ENCODE measurements around the gene DUS3L. TPM values are rescaled to one million over a fixed set of nuclear protein-coding genes. Genes with fewer than 3 reads are reported as not detected.

DUS3L gene
- total and polyA plus RNA-seq, 2 experiments from 2014 or later: 26.7 to 28.9 TPM

DNA sequence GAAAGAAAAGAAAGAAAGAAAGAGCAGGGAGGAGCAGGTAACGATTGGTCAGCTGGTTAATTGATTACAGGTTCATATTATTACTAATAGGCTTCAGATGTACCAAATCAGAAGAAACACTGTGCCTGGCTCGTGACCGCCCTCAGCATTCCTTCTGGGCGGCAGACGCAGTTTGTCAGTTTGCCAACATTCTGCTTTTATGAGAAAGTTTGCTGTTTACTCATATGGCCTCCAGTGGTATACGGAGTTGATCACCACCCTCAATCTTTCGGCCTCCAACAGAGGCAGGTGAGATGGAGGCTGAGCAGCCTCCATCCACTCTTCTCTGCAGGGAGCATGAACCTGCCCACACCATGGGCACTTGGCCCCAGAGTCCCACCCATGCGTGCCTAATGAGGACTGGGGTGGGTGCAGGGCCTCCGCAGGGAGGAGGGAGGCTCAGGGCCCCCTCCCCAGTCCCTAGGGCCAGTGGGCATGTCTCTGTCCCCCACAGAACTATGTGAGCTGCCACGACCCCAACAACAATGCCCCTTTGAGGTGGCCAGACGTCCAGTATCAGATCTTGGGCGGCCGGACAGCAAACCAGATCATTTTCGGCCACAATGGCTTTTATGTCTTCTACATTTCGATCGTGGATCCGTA lies 15.2 kb downstream of the DUS3L start:
- Histone ChIP-seq H3K4me1 (ENCODE audit: insufficient read depth) (no peaks in the 10 kb centered on the region), H3K36me3 (replicated peaks; ENCODE audit: insufficient read depth, low read depth) (no peaks in the 10 kb centered on the region), H4K20me1 (ENCODE audit: insufficient read depth, poor library complexity, severe bottlenecking) (no peaks in the 10 kb centered on the region), H3K79me2 (no peaks in the 10 kb centered on the region), H3K27ac (no peak overlapping the region), H3K4me3 (no peak overlapping the region), H3K4me2 (no peak overlapping the region), H3K9me3 (ENCODE audit: low read depth) (no peaks in the 10 kb centered on the region), H3K9me2 (replicated peaks; ENCODE audit: insufficient read depth) (no peaks in the 10 kb centered on the region), H2AFZ (no peak overlapping the region), H3K27me3 (no peaks in the 10 kb centered on the region)
- no peak for DNase-seq (ENCODE audit: low spot score)
- TF ChIP-seq, protein P1, sequence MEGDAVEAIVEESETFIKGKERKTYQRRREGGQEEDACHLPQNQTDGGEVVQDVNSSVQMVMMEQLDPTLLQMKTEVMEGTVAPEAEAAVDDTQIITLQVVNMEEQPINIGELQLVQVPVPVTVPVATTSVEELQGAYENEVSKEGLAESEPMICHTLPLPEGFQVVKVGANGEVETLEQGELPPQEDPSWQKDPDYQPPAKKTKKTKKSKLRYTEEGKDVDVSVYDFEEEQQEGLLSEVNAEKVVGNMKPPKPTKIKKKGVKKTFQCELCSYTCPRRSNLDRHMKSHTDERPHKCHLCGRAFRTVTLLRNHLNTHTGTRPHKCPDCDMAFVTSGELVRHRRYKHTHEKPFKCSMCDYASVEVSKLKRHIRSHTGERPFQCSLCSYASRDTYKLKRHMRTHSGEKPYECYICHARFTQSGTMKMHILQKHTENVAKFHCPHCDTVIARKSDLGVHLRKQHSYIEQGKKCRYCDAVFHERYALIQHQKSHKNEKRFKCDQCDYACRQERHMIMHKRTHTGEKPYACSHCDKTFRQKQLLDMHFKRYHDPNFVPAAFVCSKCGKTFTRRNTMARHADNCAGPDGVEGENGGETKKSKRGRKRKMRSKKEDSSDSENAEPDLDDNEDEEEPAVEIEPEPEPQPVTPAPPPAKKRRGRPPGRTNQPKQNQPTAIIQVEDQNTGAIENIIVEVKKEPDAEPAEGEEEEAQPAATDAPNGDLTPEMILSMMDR (IDR thresholded peaks at IDR 0.05; ENCODE audit: poor library complexity): no peak
- no peak for TF ChIP-seq EZH2phosphoT487 (IDR thresholded peaks at IDR 0.05; ENCODE audit: low read depth, severe bottlenecking, unreplicated experiment)
- no peak for TF ChIP-seq EZH2 (IDR thresholded peaks at IDR 0.05; ENCODE audit: borderline replicate concordance)
- WGBS (ENCODE audit: low lambda C conversion rate, missing lambda C conversion rate): 82% methylated on average over 17 of the region's 17 CpGs

DNA sequence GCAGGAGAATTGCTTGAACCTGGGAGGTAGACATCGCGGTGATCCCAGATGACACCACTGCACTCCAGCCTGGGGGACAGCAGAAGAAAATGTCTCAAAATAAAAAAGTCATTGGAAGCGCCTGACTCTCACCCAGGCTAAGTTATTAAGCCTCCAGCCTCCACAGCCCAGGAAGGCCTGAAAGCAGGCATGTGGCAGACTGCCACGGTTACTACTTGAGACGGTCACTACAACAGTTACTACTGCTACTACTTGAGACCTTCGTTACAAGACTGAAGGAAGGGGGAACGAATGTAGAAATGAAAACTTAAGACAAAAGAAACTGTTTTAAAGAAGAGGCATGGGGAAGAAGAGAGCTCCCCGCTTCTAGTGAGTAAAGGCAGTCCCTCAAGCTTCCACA lies 16.0 kb downstream of the DUS3L start:
- Histone ChIP-seq H3K9me2 (replicated peaks; ENCODE audit: insufficient read depth) (no peaks in the 10 kb centered on the region), H3K27ac (no peak overlapping the region), H3K36me3 (replicated peaks; ENCODE audit: insufficient read depth, low read depth) (no peaks in the 10 kb centered on the region), H3K4me1 (ENCODE audit: insufficient read depth) (no peaks in the 10 kb centered on the region), H3K4me3 (no peak overlapping the region), H2AFZ (no peak overlapping the region), H3K79me2 (no peaks in the 10 kb centered on the region), H4K20me1 (ENCODE audit: insufficient read depth, poor library complexity, severe bottlenecking) (no peaks in the 10 kb centered on the region), H3K4me2 (no peak overlapping the region), H3K27me3 (no peaks in the 10 kb centered on the region), H3K9me3 (ENCODE audit: low read depth) (no peaks in the 10 kb centered on the region)
- no peak for DNase-seq (ENCODE audit: low spot score)
- 82% methylated on average over 8 of the region's 8 CpGs for WGBS (ENCODE audit: low lambda C conversion rate, missing lambda C conversion rate)
- TF ChIP-seq, protein P1 (IDR thresholded peaks at IDR 0.05; ENCODE audit: poor library complexity): no peak
- TF ChIP-seq EZH2phosphoT487 (IDR thresholded peaks at IDR 0.05; ENCODE audit: low read depth, severe bottlenecking, unreplicated experiment) (no peak), EZH2 (IDR thresholded peaks at IDR 0.05; ENCODE audit: borderline replicate concordance) (no peak)

DNA sequence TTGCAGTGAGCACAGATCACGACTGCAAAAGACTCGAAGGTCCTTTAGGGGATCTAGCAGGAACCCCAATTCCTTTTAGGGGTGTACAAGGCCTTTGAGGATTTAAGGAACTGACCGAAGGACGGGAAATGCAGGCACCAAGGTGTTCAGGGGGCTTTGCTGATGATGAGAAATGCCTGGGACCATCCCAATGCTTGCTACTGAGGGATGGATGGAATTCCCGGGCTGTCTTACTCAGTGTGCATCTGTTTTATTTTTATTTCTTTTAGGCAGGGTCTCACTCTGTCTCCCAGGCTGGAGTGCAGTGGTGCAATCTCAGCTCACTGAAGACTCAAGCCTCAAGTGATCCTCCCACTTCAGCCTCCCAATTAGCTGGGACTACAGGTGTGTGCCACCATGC lies 17.7 kb downstream of the DUS3L start:
- Histone ChIP-seq H3K4me2 (no peak overlapping the region), H3K4me3 (no peak overlapping the region), H3K9me2 (replicated peaks; ENCODE audit: insufficient read depth) (no peaks in the 10 kb centered on the region), H2AFZ (no peak overlapping the region), H3K79me2 (no peaks in the 10 kb centered on the region), H3K9me3 (ENCODE audit: low read depth) (no peaks in the 10 kb centered on the region), H3K36me3 (replicated peaks; ENCODE audit: insufficient read depth, low read depth) (no peaks in the 10 kb centered on the region), H3K27me3 (no peaks in the 10 kb centered on the region), H4K20me1 (ENCODE audit: insufficient read depth, poor library complexity, severe bottlenecking) (no peaks in the 10 kb centered on the region), H3K4me1 (ENCODE audit: insufficient read depth) (no peaks in the 10 kb centered on the region), H3K27ac (no peak overlapping the region)
- TF ChIP-seq EZH2phosphoT487 (IDR thresholded peaks at IDR 0.05; ENCODE audit: low read depth, severe bottlenecking, unreplicated experiment) (no peak), EZH2 (IDR thresholded peaks at IDR 0.05; ENCODE audit: borderline replicate concordance) (no peak)
- TF ChIP-seq, protein P1 (IDR thresholded peaks at IDR 0.05; ENCODE audit: poor library complexity): no peak
- DNase-seq (ENCODE audit: low spot score): no peak
- 93% methylated on average over 5 of the region's 5 CpGs for WGBS (ENCODE audit: low lambda C conversion rate, missing lambda C conversion rate)
